Urothelium cell line (cell line): ENCODE results near the gene PBX3.
"Not testable (repeated sequence)": the region's sequence is repeated elsewhere in the genome, so short reads cannot be mapped to it uniquely, and the experiment has no call there.

Source experiments
- DNase-seq: peaks from one replicate; pipeline ENCODE4 v3.0.0; 2011; ENCODE audit warnings: low spot score, mixed read lengths
- FAIRE-seq: peaks from 2 replicates; lab custom pipeline; 2011; peaks lifted over from hg19 to GRCh38; lab: Jason Lieb, UNC

Gene PBX3

DNA sequence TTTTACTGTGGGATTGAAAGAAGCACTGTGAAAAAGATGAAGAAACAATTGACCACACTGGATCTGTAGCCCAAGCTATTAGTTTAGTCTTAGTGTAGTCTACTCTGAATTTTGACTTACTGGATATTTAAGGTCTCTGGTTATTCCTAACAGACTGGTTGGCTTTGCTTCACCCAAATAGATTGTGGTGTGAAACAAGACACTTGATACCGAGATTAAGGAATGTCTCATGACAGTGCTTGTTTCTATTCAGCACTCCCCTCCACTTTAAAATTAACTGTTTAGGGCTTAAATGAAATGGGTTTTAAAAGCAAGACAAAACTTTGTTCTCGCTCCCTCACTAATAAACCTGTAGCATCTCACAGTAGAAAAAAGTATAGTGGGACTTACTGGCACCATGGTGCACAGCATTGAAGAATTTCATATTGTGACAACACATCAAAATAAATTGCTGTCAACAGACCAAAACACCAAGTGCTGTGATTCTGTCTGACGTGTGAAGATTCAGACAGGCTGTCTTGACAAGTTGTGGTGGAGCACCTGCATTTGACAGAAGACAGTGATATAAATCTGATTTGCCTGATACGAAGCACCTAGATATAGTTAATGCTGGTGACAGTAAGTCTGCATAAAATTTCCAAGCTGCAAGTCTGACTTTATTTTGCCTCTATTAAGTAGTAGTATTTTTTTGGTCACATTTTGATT lies 73.1 kb downstream of the PBX3 start:
- FAIRE-seq, result no peak

DNA sequence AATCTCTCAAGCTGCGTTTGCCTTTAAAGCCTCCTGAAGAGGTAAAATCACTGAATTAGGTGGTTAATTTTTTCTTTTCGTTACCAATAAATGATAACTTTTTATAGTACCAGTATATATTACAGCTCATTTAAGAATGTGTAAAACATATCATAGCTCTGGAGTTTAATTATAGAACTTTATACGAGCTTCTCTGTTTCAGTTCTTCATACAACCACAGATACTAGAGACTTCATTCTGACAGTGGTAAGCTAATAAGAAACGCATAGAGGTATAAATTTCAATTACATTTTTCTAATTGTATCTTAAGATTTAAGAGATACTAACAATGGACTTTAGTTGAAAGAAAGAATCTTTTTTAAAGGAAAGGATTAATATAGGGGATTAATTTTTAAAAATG lies 73.9 kb downstream of the PBX3 start:
- no peak for FAIRE-seq
- no peak for DNase-seq

More for the DNA sequence above, 73.1 kb downstream of the PBX3 start:
- no peak for DNase-seq

DNA sequence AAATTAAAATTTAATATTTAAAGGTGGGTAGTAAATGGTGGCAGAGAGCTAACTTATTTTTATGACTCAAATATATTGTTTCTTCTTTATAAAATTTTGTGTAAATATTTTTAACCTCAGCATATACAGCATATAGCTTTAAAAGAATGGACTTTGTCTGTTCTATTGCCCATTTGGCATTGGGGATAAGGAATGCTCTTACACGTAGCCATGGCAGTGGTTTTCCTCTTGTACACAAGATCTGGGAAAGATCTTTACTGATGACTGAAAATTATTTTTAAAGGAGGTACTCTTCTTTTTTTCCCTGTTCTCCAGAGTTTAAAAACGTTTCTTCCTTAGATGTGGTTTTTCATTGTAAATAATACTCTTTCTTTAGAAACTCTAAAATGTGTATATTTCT lies 75.0 kb downstream of the PBX3 start:
- DNase-seq, result no peak

DNA sequence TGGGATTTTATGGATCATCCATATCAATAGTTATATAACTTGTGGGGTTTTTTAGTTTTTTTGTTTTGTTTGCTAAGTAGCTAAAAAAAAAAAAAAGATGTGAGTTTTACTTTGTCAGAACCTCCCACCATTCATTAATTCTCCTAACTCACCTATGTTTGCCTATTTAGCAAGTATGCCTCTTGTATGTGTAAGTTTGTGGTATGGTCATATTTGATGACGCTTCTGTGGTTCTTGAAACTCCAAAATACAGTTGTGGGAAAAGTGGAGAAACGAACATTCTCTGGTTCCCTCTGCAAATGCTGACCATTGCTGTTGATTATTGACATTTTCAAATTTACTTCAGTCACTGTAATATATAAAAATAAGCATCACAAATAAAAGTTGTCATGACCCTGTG lies 75.7 kb downstream of the PBX3 start:
- no peak for FAIRE-seq
- no peak for DNase-seq

More for the DNA sequence above, 75.0 kb downstream of the PBX3 start:
- no peak for FAIRE-seq

DNA sequence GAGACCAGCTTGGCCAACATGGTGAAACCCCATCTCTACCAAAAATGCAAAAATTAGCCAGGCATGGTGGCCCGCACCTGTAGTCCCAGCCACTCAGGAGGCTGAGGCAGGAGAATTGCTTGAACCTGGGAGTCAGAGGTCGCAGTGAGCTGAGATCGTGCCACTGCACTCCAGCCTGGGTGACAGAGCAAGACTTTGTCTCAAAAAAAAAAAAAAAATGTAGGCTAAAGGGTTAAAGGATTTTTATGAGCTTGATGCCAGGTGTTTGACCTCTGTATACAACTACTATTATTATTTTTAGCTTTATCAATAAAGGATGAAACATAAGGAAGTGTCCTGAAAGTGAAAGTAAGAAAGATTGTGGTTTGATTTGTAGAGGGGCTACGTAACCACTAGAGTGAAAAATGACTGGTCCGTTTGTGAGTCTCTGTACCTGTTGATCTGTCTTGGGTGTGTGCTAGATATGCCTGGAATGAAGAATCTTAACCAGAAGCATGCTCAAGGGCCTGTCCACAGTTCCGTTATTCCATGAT lies 76.8 kb downstream of the PBX3 start:
- FAIRE-seq, DNase-seq: not testable (repeated sequence)

DNA sequence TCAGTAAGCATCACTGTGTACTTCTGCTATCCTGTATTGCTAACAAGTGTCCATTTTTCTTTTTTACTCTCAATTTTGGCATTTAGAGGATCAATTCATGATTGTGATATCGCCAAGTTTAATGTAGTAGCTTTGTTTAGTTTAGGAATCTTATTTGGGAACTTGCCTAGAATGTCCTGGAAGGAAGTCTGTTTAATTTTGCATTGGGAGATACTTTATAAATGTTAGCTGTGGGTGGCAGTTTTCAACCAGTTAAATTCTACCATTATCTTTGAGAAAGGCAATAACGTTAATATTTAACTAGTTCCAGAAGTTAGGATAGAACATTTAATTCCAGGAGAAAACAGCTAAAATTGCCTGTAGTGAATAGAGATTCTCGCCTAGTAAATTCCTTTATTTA lies 78.6 kb downstream of the PBX3 start:
- FAIRE-seq (no peak), DNase-seq (no peak)

DNA sequence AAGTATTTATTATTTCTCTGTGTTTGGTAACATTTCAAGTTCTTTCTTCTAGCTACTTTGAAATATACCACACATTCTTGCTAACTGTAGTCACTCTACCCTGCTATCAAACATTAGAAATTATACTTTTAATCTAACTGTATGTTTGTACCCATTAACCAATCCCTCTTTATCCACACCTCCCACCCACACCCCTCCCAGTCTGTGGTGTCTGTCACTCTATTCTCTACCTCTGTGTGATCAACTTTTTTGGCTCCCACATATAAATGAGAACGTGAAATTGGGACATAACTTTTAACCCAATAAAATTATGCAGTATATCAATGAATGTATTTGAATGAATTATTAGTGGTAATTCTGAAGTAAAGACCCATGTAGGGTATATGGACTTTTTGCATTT lies 79.7 kb downstream of the PBX3 start:
- no peak for DNase-seq
- FAIRE-seq, result no peak

DNA sequence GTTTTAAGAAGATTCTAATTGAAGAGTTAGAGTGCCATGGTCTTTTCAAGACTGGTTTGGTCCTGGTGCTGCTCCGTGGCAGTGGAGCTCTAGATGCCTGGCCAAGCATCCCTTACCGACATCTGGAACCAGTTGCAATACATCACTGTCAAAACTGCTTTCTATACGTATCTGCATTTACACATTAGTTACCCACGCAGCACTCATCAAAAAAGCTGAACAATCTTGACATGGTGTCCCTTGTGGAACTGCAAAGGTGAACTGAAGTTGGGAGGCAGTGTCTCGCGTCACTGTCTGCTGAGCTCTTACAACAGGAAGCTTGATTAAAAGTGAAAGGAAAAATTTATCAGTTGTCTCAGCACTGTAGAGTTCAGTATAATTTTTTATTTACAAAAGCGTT lies 82.6 kb downstream of the PBX3 start:
- DNase-seq, result no peak
- no peak for FAIRE-seq

DNA sequence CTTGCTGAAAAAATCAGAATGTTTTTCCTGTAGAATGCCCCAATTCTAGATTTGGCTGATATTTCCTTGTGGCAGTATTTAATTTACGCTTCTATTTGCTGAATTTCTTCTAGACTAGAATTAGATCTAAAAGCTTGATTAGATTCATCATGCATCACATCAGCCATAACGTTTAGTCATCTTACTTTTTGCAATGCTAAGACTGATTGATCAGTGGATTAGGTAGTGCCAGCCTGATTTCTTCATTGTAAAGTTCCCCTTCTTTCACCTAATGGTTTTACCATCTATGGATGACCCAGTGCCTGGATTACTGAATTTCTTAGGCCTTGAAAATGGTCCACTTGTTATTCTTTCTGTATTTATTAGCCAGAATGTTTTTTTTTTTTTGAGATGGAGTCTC lies 83.9 kb downstream of the PBX3 start:
- no peak for DNase-seq
- FAIRE-seq, result no peak

DNA sequence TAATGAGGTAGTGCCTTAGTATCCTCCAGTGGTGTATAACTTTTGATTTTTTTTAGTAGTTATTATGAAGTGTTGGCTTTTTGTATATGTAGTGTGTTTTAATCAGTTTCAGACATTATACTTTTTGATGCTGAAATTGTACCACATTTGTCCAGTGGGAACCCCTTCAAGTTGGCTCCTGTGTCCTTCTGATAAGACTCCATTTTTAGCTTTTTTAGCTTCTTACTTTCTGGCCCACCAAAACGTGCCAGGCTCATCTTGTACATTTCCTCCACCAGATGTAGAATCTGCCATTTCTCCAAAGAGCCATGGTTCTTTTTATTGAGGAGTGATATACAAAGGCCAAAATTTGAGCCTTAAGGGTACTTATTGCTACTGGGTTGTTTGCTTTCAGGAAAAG lies 84.4 kb downstream of the PBX3 start:
- FAIRE-seq, result no peak
- no peak for DNase-seq

DNA sequence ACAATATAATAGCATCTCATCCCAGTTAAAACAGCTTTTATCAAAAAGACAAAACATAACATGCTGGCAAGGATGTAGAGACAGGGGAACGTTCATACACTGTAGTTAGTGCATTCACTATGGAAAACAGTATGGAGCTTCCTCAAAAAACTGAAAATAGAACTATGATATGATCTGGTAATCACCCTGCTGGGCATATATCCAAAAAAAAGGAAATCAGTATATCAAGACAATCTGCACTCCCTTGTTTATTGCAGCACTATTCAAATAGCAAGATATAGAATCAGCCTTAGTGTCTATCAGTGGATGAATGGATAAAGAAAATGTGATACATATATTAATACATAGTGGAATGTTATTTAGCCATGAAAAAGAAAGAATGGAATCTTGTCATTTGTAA lies 88.5 kb downstream of the PBX3 start:
- FAIRE-seq (no peak), DNase-seq (no peak)

DNA sequence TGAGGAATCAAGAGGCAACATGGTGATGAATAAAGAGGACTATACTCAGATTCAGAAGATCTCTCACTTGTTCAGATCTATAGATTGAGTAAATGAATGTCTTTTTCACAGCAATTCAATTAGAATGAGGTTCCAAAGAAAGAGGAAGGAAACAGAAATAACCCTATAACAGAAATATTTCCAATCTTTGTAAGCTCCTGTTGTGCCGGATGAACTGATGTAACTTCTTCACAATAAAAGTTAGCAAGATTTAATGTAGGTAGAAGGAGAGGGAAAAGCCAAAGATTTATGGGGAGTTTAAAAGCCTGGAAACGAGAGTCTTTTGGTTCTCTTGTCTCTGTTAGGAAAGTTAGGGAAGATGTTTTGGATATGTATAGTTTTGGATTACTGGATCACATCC lies 92.1 kb downstream of the PBX3 start:
- DNase-seq (no peak), FAIRE-seq (no peak)

DNA sequence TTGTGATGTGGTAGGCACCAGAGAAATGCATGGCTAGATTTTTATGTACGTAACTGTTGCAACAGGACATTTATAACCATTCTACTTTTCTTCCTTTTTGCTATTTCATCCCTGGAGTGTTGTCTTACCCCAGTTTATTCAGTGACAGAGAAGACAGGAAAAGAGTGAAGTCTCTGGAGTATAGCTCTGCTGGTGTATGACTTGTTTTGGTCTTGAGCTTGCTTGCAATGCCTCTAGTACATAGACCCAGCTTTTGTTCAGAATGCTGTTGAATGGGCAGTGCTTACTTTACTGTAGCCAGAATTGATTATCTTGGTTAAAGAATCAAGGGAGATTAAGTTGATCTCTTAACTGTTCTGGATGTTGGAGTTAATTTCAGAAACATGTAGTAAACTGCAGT lies 94.3 kb downstream of the PBX3 start:
- no peak for FAIRE-seq

DNA sequence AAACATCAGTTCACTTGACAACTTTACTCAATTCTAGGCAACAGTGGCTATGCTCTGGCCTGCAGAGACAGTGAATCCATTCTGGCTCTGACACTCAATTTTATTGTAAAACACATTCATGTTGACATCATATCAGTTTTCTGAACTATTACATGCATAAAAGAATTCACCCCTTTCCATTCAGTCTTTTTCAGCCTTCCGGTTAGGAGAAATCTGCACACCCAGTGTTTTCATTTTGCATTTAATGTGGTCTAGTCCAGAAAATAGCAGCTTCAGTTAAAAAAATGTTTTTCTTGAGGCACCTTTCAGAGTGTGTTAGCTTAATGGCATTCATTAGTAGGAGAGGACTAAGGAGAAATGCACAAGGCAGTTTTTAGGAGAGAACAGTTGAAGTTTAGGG lies 95.1 kb downstream of the PBX3 start:
- FAIRE-seq (no peak), DNase-seq (no peak)

More for the DNA sequence above, 94.3 kb downstream of the PBX3 start:
- DNase-seq, result no peak

DNA sequence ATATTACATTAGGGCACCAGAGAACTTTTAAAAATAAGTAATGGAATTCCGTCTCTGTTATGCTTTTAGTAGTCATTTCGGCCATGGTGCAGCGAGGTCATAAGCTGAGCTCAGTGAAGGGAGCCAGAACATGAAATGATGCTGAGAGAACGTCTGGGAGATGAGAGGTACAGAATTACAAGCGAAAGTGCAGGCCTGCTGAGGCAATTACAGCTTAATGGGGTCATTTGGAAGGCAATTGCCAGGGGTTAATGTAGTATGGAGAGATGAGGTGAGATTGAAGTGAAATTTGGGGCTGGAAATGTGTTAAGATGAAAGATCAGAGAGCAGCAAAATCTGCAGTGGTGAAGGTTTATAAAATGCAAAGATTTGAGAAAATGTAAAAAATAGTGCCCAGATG lies 96.5 kb downstream of the PBX3 start:
- no peak for DNase-seq
- no peak for FAIRE-seq

DNA sequence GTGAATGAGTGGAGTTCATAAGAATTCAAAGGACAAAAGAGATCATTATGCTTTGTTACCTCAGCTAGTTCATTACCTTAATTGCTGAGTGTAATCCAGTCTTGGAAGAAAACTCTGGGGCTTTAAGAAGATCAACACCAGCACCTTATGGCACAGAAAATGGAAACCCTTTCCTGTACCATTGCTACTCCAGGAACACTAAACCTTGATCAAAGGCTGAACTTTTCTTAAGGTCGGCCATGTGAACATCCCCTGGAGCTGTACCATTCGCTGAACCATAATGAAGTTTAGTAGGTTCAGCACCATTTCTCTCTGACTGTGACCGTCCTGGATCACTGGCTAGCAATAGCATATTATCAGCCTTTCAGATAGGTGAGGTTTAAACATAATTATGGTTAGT lies 97.4 kb downstream of the PBX3 start:
- no peak for FAIRE-seq

DNA sequence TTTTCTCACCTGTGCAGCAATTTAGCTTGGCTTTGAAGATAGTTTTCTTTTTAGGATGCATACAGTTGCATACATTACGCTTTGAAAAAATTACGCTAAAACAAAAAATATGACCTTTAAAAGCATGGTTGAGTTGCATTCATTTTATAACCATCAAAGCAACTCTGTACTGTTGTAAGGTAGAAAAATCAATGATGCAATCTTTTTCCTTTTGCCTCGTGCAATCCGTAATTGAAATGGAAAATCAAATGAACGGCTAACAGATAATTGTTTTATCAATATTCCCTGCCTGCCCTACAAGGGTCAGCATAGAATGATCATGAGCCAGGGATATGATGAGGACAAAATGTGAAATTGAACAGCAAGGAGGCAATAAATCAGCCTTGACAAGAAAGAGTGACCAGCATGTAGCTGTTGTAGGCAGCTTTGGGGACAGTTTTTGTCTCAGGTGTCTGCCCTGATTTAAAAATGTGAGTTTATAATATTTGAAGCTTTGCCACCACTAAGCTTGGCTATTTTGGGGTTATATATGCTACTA lies 98.2 kb downstream of the PBX3 start:
- DNase-seq (no peak), FAIRE-seq (no peak)

More for the DNA sequence above, 97.4 kb downstream of the PBX3 start:
- no peak for DNase-seq

DNA sequence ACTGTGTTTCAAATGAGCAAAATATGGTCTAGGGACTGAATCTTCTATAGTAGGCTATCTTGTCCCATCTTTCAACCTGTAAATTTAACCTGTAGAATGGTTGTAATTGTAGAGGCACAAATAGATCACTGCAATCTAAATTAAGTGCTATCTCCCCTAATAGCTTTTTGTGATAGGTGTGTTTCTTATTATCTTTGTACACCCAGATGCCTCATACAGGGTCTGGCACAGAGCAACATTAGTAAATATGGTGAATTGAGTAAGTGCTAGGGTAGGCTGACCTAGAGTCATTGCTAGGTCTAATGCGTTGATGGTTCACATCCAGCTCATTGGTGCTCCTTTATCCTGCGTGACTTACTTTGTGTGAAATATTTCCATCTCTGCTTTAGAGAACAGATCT lies 100.6 kb downstream of the PBX3 start:
- no peak for FAIRE-seq
- no peak for DNase-seq

DNA sequence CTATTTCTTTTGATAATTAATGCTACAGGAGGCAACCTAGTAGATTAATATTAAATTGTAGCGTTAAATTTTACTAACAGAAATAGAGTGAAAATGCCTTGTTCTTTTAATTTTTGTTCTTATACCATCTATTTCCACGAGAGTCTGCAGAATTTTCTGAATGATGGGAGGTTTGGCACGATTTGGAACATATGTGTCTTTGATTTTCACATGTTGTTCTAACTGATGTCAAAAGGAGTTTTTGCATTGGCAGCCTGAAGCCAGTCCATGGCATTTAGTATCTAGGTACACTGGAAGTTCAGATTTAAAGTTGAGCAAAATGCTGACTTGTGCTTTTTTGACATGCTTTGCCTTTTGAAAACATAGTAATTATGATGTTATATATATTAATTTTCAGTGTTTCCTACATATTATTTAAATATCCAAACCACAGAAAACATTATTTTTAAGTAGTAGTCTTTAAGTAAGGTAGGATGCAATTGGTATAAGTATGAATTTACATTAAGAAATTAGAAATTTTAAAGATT lies 103.0 kb downstream of the PBX3 start:
- FAIRE-seq, result no peak

DNA sequence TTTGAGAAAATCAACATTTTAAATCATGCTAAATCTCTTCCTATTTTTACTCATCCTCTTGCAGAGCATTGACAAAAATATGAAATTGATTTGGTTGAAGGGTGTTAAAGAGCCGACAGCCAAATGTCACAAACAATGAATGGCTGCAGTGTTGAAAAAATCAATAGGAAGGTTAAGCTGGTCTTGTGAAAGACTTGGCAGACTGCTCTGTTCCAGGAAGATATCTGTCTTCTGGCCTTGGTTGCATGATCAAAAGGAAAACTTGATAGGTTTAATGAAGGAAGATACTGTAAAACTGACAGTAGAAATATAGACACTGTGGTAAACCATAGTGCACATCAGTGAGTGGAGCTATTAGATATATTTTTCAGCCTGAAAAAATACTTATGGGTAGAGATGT lies 103.6 kb downstream of the PBX3 start:
- DNase-seq, result no peak
- no peak for FAIRE-seq

More for the DNA sequence above, 103.0 kb downstream of the PBX3 start:
- no peak for DNase-seq

DNA sequence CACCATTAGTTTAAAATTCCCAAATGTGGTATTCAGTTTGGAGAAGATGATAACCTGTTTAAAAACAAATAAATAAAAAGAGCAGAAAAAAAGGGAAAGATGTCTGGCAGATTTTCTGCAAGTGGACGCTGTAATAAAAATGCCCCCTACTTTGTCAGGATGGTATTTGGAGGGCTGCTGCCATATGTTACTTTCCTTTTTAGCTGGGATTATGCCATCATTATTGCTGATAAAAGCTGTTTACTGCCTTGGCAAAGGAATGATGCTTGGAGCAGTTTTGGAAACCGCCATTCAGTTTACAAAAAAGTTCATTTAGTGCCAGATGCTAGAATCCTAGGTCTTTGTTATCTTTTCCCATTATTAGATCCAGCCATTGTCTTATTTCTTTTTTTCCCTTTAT lies 104.8 kb downstream of the PBX3 start:
- FAIRE-seq (no peak), DNase-seq (no peak)

DNA sequence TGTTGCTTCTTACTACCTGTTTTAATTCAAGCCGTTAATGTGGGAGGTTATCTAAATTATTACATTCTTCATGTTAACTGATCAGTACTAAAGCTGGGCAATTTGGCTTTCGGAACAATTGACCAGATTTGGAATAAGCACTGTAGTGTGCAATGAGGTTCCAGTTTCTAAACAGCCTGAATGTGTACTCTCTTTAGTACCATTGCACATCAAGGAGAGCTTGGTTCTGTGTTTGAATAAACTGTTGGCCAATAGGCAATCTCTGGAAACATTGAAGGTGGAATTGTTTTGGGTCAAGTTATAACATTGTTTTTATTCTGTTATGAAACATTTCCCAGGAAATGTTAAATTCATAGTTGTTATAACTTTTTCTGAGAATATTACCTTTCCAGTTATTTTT lies 105.2 kb downstream of the PBX3 start:
- FAIRE-seq, result no peak
- DNase-seq, result no peak
